ENCODE data around the gene RAB31. TPM values are rescaled to one million over a fixed set of nuclear protein-coding genes. Genes with fewer than 3 reads are reported as not detected.
A peak's percentile ranks its signal among the peaks of the same experiment; 100 is the strongest.

The RAB31 gene
- polyA plus RNA-seq, 1 of the 3 experiments (the other 2 are of a cell fraction) = 23.0 TPM

- ChIA-PET CTCF (interaction anchor here (1.0 to 1.2 kb wide), 2 partner anchors 18 to 176 kb away, joined by 3 read pairs; no protein-coding TSS in a partner anchor), POLR2A (no interaction called here)
- Histone ChIP-seq H2AFZ (ENCODE audit: low read depth) (no peak overlapping the region), H3K4me3 (ENCODE audit: low read depth in 2 of 2, low read length in 1 of 2) (no peak overlapping the region), H3F3A (replicated peaks; ENCODE audit: insufficient read depth) (peaks cover 25% of the 10 kb centered on the region), H3K4me2 (no peak overlapping the region), H3K79me2 (ENCODE audit: insufficient read depth) (no peaks in the 10 kb centered on the region), H3K27ac (ENCODE audit: low read depth in 2 of 2, low read length in 1 of 2) (peak overlapping the region in 1 of 2 experiments; percentile 69; a peak in 1 of 4 replicates), H3K4me1 (ENCODE audit: control insufficient read depth in 1 of 2, insufficient read depth in 2 of 2, low read depth in 1 of 2, low read length in 1 of 2) (0 out of 4 replicates have a peak, but pooled peaks cover 0 to 4% of the 10 kb centered on the region in 2 experiments), H3K9me2 (no peaks in the 10 kb centered on the region), H3K9me3 (no peaks in the 10 kb centered on the region), H3K9ac (no peak overlapping the region), H3K27me3 (ENCODE audit: insufficient read depth) (no peaks in the 10 kb centered on the region), H3K36me3 (replicated peaks in 1 of 2; ENCODE audit: control insufficient read depth in 1 of 2, insufficient read depth in 2 of 2, low read length in 1 of 2) (peaks cover 0 to under 1% of the 10 kb centered on the region in 2 experiments), H4K20me1 (ENCODE audit: insufficient read depth) (no peaks in the 10 kb centered on the region)
- 86% methylated on average over 2 of the region's 2 CpGs for WGBS (ENCODE audit: low lambda C conversion rate)
- TF ChIP-seq TCF12 (IDR thresholded peaks at IDR 0.05) = no peak
- TF ChIP-seq, protein P1, sequence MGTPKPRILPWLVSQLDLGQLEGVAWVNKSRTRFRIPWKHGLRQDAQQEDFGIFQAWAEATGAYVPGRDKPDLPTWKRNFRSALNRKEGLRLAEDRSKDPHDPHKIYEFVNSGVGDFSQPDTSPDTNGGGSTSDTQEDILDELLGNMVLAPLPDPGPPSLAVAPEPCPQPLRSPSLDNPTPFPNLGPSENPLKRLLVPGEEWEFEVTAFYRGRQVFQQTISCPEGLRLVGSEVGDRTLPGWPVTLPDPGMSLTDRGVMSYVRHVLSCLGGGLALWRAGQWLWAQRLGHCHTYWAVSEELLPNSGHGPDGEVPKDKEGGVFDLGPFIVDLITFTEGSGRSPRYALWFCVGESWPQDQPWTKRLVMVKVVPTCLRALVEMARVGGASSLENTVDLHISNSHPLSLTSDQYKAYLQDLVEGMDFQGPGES (IDR thresholded peaks at IDR 0.05; ENCODE audit: low read depth, low read length) = no peak
- TF ChIP-seq RCOR1 (IDR thresholded peaks at IDR 0.05; ENCODE audit: low read length) = no peak
- TF ChIP-seq ELF1 (IDR thresholded peaks at IDR 0.05) = no peak
- no peak for TF ChIP-seq REST (IDR thresholded peaks at IDR 0.05; ENCODE audit: low read depth, low read length)
- TF ChIP-seq MAX (IDR thresholded peaks at IDR 0.05; ENCODE audit: low read depth) = no peak
- no peak for TF ChIP-seq EZH2phosphoT487 (IDR thresholded peaks at IDR 0.05; ENCODE audit: borderline replicate concordance, low read depth)
- no peak for TF ChIP-seq NRF1 (IDR thresholded peaks at IDR 0.05; ENCODE audit: low read depth, low read length)
- TF ChIP-seq, protein P2, sequence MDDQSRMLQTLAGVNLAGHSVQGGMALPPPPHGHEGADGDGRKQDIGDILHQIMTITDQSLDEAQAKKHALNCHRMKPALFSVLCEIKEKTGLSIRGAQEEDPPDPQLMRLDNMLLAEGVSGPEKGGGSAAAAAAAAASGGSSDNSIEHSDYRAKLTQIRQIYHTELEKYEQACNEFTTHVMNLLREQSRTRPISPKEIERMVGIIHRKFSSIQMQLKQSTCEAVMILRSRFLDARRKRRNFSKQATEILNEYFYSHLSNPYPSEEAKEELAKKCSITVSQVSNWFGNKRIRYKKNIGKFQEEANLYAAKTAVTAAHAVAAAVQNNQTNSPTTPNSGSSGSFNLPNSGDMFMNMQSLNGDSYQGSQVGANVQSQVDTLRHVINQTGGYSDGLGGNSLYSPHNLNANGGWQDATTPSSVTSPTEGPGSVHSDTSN (IDR thresholded peaks at IDR 0.05) = no peak
- TF ChIP-seq MEF2A (IDR thresholded peaks at IDR 0.05; ENCODE audit: borderline replicate concordance, low read depth) = no peak
- no peak for TF ChIP-seq TAF1 (IDR thresholded peaks at IDR 0.05; ENCODE audit: borderline replicate concordance, low read depth, low read length)
- TF ChIP-seq GABPA (IDR thresholded peaks at IDR 0.05; ENCODE audit: low read depth) = no peak
- no peak for TF ChIP-seq EP300 (IDR thresholded peaks at IDR 0.05; ENCODE audit: borderline replicate concordance in 1 of 2, low read depth in 1 of 2, low read length in 1 of 2)
- TF ChIP-seq, protein P3, sequence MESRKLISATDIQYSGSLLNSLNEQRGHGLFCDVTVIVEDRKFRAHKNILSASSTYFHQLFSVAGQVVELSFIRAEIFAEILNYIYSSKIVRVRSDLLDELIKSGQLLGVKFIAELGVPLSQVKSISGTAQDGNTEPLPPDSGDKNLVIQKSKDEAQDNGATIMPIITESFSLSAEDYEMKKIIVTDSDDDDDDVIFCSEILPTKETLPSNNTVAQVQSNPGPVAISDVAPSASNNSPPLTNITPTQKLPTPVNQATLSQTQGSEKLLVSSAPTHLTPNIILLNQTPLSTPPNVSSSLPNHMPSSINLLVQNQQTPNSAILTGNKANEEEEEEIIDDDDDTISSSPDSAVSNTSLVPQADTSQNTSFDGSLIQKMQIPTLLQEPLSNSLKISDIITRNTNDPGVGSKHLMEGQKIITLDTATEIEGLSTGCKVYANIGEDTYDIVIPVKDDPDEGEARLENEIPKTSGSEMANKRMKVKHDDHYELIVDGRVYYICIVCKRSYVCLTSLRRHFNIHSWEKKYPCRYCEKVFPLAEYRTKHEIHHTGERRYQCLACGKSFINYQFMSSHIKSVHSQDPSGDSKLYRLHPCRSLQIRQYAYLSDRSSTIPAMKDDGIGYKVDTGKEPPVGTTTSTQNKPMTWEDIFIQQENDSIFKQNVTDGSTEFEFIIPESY (IDR thresholded peaks at IDR 0.05; ENCODE audit: borderline replicate concordance, low read depth) = no peak
- no peak for TF ChIP-seq FOSL2 (IDR thresholded peaks at IDR 0.05; ENCODE audit: borderline replicate concordance, low read depth)
- no peak for TF ChIP-seq TEAD4 (IDR thresholded peaks at IDR 0.05; ENCODE audit: borderline replicate concordance, insufficient read depth)
- TF ChIP-seq GATA2 (CRISPR knock-in tag; IDR thresholded peaks at IDR 0.05) = no peak
- TF ChIP-seq, protein P4, sequence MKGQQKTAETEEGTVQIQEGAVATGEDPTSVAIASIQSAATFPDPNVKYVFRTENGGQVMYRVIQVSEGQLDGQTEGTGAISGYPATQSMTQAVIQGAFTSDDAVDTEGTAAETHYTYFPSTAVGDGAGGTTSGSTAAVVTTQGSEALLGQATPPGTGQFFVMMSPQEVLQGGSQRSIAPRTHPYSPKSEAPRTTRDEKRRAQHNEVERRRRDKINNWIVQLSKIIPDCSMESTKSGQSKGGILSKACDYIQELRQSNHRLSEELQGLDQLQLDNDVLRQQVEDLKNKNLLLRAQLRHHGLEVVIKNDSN (IDR thresholded peaks at IDR 0.05; ENCODE audit: borderline replicate concordance, low read depth) = no peak
- no peak for TF ChIP-seq YY1 (IDR thresholded peaks at IDR 0.05; ENCODE audit: low read depth)
- no peak for DNase-seq
Measured at GRCh38 chr18:9788860-9789259, 80.8 kb downstream of the RAB31 start.

All from SK-N-SH (cell line).